NCI-H1417 treated with DMSO at 0.1 percent for 48 hours (cell line): ENCODE measurements around the gene PDE4D.

Experiments used
- DNase-seq: peaks from one replicate; lab custom pipeline; 2025; lab: John Stamatoyannopoulos, UW

The PDE4D gene

GRCh38 chr5:59286510-59286909 is 607.0 kb downstream of the PDE4D start:
- no peak for DNase-seq

GRCh38 chr5:59285300-59286016 is 608.1 kb downstream of the PDE4D start:
- no peak for DNase-seq

- DNase-seq: no peak
These were observed 610.8 kb downstream of the PDE4D start for GRCh38 chr5:59282726-59283125.

GRCh38 chr5:59279979-59280378 is 613.5 kb downstream of the PDE4D start:
- no peak for DNase-seq

- no peak for DNase-seq
These were observed 616.6 kb downstream of the PDE4D start for GRCh38 chr5:59276917-59277372.

GRCh38 chr5:59276325-59276675 is 617.2 kb downstream of the PDE4D start:
- no peak for DNase-seq

- DNase-seq: no peak
These were observed 617.8 kb downstream of the PDE4D start for GRCh38 chr5:59275510-59276324.

GRCh38 chr5:59275170-59275509 is 618.4 kb downstream of the PDE4D start:
- no peak for DNase-seq

GRCh38 chr5:59274106-59274636 is 619.4 kb downstream of the PDE4D start:
- DNase-seq: no peak

GRCh38 chr5:59272809-59273427 is 620.6 kb downstream of the PDE4D start:
- DNase-seq: no peak

GRCh38 chr5:59268756-59269415 is 624.6 kb downstream of the PDE4D start:
- DNase-seq: no peak

GRCh38 chr5:59267033-59267432 is 626.5 kb downstream of the PDE4D start:
- DNase-seq: no peak

GRCh38 chr5:59266410-59266809 is 627.1 kb downstream of the PDE4D start:
- DNase-seq: no peak

GRCh38 chr5:59264639-59265245 is 628.8 kb downstream of the PDE4D start:
- no peak for DNase-seq

- DNase-seq: no peak
These were observed 629.5 kb downstream of the PDE4D start for GRCh38 chr5:59264013-59264412.

- DNase-seq: no peak
These were observed 631.6 kb downstream of the PDE4D start for GRCh38 chr5:59261969-59262368.

GRCh38 chr5:59260973-59261372 is 632.6 kb downstream of the PDE4D start:
- no peak for DNase-seq

- no peak for DNase-seq
These were observed 633.3 kb downstream of the PDE4D start for GRCh38 chr5:59260200-59260599.

- no peak for DNase-seq
These were observed 634.3 kb downstream of the PDE4D start for GRCh38 chr5:59259237-59259636.

GRCh38 chr5:59257488-59258400 is 635.8 kb downstream of the PDE4D start:
- no peak for DNase-seq

- DNase-seq: no peak
These were observed 637.2 kb downstream of the PDE4D start for GRCh38 chr5:59256331-59256730.
